Esophagus muscularis mucosa (tissue), 4 donors: ENCODE data around the gene SPTBN1. TPM values are rescaled to one million over a fixed set of nuclear protein-coding genes. Genes with fewer than 3 reads are reported as not detected.

ENCODE experiments used
- DNase-seq: peaks from one replicate; pipeline ENCODE4 v3.0.0-alpha.2; 2017; ENCODE audit errors: extremely low spot score
- H3K27ac ChIP-seq, 4 donors: fragments of 200-600 bp; sonication (generic); replicated peaks in 1 of 4; 1 replicate in 3 of 4; 2 replicates in 1 of 4; pipeline ENCODE4 v1.5.1; 2016 to 2019; ENCODE audit warnings: mild to moderate bottlenecking in 1 of 4
- H3K27me3 ChIP-seq, 4 donors: fragments of 200-600 bp; sonication (generic); one replicate each; pipeline versions ENCODE4 v1.5.1 to v1.6.0; 2016 to 2019
- H3K36me3 ChIP-seq, 4 donors: fragments of 200-600 bp; sonication (generic); one replicate each; pipeline ENCODE4 v1.5.1; 2016 to 2019
- H3K4me1 ChIP-seq, 4 donors: fragments of 200-600 bp; sonication (generic); one replicate each; pipeline ENCODE4 v1.5.1; 2016 to 2019
- H3K4me3 ChIP-seq, 4 donors: fragments of 200-600 bp; sonication (generic); 1 replicate in 2 of 4; 2 replicates in 2 of 4; pipeline ENCODE4 v1.5.1; 2016 to 2019; ENCODE audit warnings: mild to moderate bottlenecking in 4 of 4, moderate library complexity in 1 of 4
- H3K9me3 ChIP-seq, 4 donors: fragments of 200-600 bp; sonication (generic); 1 replicate in 3 of 4; 2 replicates in 1 of 4; pipeline ENCODE4 v1.5.1; 2016 to 2019
- EP300 ChIP-seq: sonication (generic); formaldehyde crosslinking; IDR thresholded peaks from one replicate; pipeline ENCODE4 v1.6.1; 2017; ENCODE audit warnings: antibody characterized with exemption
- POLR2A ChIP-seq: fragments of 450-650 bp; IDR thresholded peaks from one replicate; pipeline ENCODE4 v1.6.1; 2017; ENCODE audit warnings: antibody characterized with exemption, moderate library complexity, mild to moderate bottlenecking, low read depth
- POLR2AphosphoS5 ChIP-seq, 2 donors: sonication (generic); formaldehyde crosslinking; IDR thresholded peaks; one replicate each; pipeline ENCODE4 v1.6.1; 2017; ENCODE audit warnings: antibody characterized with exemption in 2 of 2
- WGBS: methylation state at CpG from one replicate; pipeline ENCODE4 v1.1.5; 2018; 5-methylcytosine and 5-hydroxymethylcytosine counted together
- intact Hi-C: fragments of 100-400 bp; cut with DNase I; formaldehyde crosslinking; loops from one replicate; pipeline ENCODE4 v1.15.1; 2023
- total RNA-seq, 4 donors: library from RNA; depleted of rRNA; stranded (reverse); fragments of >200 nt; gene quantifications; one replicate each; pipeline versions ENCODE4 v1.1.0 to v1.2.1, GENCODE V29; 2016
- TF ChIP-seq, protein P1 (sequence below), 3 experiments: fragments of 200-600 bp in 2 of 3; fragments of 450-650 bp in 1 of 3; sonication (generic) in 2 of 3; IDR thresholded peaks; one replicate each; pipeline ENCODE4 v1.5.1; 2017 to 2019; ENCODE audit warnings: antibody characterized with exemption in 3 of 3, mild to moderate bottlenecking in 2 of 3, moderate library complexity in 1 of 3

Gene SPTBN1
- total RNA-seq, 4 donors from 2014 or later = 465 to 600 (median 547) TPM

DNA sequence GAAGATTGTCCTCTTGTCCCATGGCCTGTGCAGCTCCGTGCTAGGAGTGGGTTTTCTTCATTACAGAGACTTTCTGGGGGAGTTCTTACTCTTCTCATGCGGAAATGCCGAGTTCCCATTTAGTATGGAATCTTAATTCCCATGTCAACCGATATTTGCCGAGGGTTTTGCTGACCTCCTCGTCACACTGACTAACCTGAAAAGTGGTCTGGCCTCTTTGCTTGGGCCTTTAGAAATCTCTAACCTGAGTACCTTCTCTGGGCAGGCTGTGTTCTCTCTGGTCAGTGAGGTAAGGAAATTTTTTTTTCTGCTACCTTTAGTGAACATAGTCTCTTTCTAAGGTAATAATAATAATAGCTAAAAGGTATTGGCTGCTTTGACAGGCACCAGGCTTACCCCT lies 256.4 kb downstream of the SPTBN1 start:
- intact Hi-C loops = loop anchor here (1.0 kb wide), 1 partner anchor 39 kb away; no protein-coding TSS in a partner anchor
- TF ChIP-seq EP300 = no peak
- TF ChIP-seq, protein P1, sequence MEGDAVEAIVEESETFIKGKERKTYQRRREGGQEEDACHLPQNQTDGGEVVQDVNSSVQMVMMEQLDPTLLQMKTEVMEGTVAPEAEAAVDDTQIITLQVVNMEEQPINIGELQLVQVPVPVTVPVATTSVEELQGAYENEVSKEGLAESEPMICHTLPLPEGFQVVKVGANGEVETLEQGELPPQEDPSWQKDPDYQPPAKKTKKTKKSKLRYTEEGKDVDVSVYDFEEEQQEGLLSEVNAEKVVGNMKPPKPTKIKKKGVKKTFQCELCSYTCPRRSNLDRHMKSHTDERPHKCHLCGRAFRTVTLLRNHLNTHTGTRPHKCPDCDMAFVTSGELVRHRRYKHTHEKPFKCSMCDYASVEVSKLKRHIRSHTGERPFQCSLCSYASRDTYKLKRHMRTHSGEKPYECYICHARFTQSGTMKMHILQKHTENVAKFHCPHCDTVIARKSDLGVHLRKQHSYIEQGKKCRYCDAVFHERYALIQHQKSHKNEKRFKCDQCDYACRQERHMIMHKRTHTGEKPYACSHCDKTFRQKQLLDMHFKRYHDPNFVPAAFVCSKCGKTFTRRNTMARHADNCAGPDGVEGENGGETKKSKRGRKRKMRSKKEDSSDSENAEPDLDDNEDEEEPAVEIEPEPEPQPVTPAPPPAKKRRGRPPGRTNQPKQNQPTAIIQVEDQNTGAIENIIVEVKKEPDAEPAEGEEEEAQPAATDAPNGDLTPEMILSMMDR (IDR thresholded peaks at IDR 0.05) = no peak
- TF ChIP-seq POLR2A = no peak
- TF ChIP-seq POLR2AphosphoS5 (IDR thresholded peaks at IDR 0.05) = no peak
- Histone ChIP-seq H3K27me3 (peaks cover 0 to 13% (median 0%) of the 10 kb centered on the region in 4 donors), H3K4me1 (peaks cover 0 to 14% (median 12%) of the 10 kb centered on the region in 4 donors), H3K36me3 (no peaks in the 10 kb centered on the region), H3K9me3 (no peaks in the 10 kb centered on the region), H3K27ac (no peak overlapping the region), H3K4me3 (no peak overlapping the region)
- DNase-seq = no peak
- WGBS = 97% methylated on average over 6 of the region's 6 CpGs

DNA sequence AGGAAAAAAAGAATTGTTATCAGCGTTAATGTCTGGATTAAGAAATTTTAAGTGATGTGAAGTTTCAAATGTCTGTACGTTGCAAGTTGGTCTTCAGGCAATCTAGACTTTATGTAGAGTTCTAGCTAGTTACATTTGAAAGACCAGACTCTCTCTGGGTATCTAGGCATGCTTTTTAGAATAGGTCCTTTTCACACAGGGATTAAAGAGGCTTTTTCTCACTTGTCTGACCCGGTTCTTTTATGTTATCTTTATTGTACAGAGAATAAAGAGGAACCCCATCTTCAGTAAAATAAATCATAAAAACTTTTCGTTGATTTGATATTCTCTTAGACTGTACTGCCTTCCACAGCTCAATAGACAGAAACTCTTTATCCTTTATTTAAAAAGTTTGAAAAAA lies 258.9 kb downstream of the SPTBN1 start:
- Histone ChIP-seq H3K9me3 (no peaks in the 10 kb centered on the region), H3K4me1 (no peaks in the 10 kb centered on the region), H3K27ac (no peak overlapping the region), H3K4me3 (no peak overlapping the region), H3K27me3 (no peaks in the 10 kb centered on the region), H3K36me3 (no peaks in the 10 kb centered on the region)
- DNase-seq = no peak
- 72% methylated on average over 4 of the region's 4 CpGs for WGBS
- TF ChIP-seq, protein P1 (IDR thresholded peaks at IDR 0.05) = no peak
- TF ChIP-seq EP300 (no peak), POLR2A (no peak), POLR2AphosphoS5 (IDR thresholded peaks at IDR 0.05) (no peak)
- intact Hi-C loops = no loop called here

DNA sequence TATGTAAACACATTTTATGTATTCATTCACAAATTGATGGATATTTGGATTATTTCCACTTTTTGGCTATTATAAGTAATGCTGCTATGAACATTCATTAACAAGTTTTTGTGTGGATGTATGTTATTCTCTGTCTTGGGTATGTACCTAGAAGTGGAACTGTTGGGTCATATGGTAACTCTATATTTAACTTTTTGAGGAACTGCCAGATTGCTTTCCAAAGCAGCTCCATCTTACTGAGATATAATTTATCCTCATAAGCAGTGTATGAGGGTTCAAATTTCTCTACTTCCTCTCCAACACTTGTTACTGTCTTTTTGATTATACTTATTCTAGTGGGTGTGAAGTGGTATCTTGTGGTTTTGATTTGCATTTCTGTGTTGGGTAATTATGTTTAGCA lies 260.2 kb downstream of the SPTBN1 start:
- Histone ChIP-seq H3K27me3 (no peaks in the 10 kb centered on the region), H3K9me3 (no peaks in the 10 kb centered on the region), H3K4me3 (no peak overlapping the region), H3K27ac (no peak overlapping the region), H3K36me3 (no peaks in the 10 kb centered on the region), H3K4me1 (no peaks in the 10 kb centered on the region)
- DNase-seq = no peak
- TF ChIP-seq EP300 = no peak
- TF ChIP-seq, protein P1 (IDR thresholded peaks at IDR 0.05) = no peak
- no peak for TF ChIP-seq POLR2A
- no peak for TF ChIP-seq POLR2AphosphoS5 (IDR thresholded peaks at IDR 0.05)
- intact Hi-C loops = no loop called here

DNA sequence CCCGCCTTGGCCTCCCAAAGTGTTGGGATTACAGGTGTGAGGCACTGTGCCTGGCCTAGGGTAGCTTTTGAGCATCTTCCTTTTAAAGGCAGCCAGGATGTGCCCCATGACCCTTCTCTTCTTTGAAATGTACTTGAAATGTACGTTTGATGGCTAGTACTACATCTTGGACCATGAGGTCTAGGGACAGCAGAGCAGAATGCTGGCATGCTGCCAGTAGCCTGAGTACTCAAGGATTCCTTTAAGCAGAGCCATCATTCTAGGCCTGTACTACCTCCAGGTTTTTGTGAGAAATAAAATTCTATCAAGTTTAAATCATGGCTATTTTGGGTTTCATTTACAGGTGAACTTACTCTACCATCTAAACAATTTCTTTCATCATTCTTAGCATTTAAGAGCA lies 264.4 kb downstream of the SPTBN1 start:
- Histone ChIP-seq H3K36me3 (no peaks in the 10 kb centered on the region), H3K4me3 (no peak overlapping the region), H3K9me3 (no peaks in the 10 kb centered on the region), H3K27ac (no peak overlapping the region), H3K4me1 (peaks cover 4 to 23% (median 23%) of the 10 kb centered on the region in 4 donors), H3K27me3 (peaks cover 0 to 9% (median 0%) of the 10 kb centered on the region in 4 donors)
- intact Hi-C loops = loop anchor here (5.0 kb wide), 1 partner anchor 457 kb away; no protein-coding TSS in a partner anchor
- TF ChIP-seq EP300 (no peak), POLR2AphosphoS5 (IDR thresholded peaks at IDR 0.05) (no peak)
- WGBS = 73% methylated on average over 2 of the region's 2 CpGs
- no peak for DNase-seq

Other genes with a start within 250 kb of the SPTBN1 start
- not detected for gene TSPYL6, start 200.1 kb upstream of the SPTBN1 start, total RNA-seq